ENCODE data around the gene COL18A1.

GRCh38 chr21:45496968-45497845, 92.2 kb downstream of the COL18A1 start:
- TF ChIP-seq CBX3 (IDR thresholded peaks at IDR 0.05; ENCODE audit: borderline replicate concordance in 1 of 2, low read length in 2 of 2) (no peak), SP1 (CRISPR knock-in tag; IDR thresholded peaks at IDR 0.05) (no peak), MAX (CRISPR knock-in tag; IDR thresholded peaks at IDR 0.05) (no peak), ATF3 (IDR thresholded peaks at IDR 0.05) (no peak), ATF3 (CRISPR knock-in tag; conservative IDR thresholded peaks at IDR 0.05) (no peak), MYC (IDR thresholded peaks at IDR 0.05; ENCODE audit: low read depth, low read length) (no peak), MYC (CRISPR knock-in tag; IDR thresholded peaks at IDR 0.05; ENCODE audit: borderline replicate concordance, low read depth) (no peak), TCF7L2 (IDR thresholded peaks at IDR 0.05; ENCODE audit: low read depth, low read length) (no peak), EZH2 (IDR thresholded peaks at IDR 0.05; ENCODE audit: borderline replicate concordance, low read depth, low read length) (no peak), ZSCAN29 (IDR thresholded peaks at IDR 0.05) (no peak)
